ENCODE data around the gene KCNJ4. TPM values are rescaled to one million over a fixed set of nuclear protein-coding genes. Genes with fewer than 3 reads are reported as not detected.

Gene KCNJ4
- total RNA-seq, 4 donors from 2014 or later = not detected

DNA sequence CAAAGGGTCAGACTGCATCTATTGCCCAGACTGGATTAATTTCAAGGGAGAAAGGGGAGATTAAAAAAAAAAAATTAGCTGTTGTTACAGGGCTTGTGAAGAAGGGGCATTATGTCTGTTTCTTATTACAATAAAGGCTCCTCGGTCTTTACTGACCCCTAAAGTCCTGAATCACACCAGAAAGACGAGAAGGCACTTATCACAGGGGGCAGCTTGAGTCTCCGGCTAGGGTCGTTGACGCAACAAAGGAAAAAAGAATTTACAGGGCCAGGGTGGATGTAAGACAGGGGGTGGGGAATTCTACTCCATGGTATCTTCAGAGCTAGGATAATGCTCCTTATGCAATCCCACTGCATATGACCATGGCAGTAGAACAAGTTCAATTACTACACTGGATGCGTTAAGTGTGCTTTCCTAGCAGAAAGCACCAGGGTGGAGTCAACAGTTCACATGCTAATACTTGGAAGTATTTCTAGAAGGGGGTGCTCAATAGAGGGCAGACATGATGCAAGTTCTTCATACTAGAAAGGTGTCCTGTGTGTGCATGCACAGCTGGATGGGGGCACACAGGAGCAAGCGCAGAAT is 34.7 kb upstream of the KCNJ4 start:
- TF ChIP-seq, protein P1, sequence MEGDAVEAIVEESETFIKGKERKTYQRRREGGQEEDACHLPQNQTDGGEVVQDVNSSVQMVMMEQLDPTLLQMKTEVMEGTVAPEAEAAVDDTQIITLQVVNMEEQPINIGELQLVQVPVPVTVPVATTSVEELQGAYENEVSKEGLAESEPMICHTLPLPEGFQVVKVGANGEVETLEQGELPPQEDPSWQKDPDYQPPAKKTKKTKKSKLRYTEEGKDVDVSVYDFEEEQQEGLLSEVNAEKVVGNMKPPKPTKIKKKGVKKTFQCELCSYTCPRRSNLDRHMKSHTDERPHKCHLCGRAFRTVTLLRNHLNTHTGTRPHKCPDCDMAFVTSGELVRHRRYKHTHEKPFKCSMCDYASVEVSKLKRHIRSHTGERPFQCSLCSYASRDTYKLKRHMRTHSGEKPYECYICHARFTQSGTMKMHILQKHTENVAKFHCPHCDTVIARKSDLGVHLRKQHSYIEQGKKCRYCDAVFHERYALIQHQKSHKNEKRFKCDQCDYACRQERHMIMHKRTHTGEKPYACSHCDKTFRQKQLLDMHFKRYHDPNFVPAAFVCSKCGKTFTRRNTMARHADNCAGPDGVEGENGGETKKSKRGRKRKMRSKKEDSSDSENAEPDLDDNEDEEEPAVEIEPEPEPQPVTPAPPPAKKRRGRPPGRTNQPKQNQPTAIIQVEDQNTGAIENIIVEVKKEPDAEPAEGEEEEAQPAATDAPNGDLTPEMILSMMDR (IDR thresholded peaks at IDR 0.05) = no peak
- TF ChIP-seq POLR2A (IDR thresholded peaks at IDR 0.05) = no peak
- 82 to 85% methylated on average over 7 of the region's 7 CpGs for WGBS, 2 donors

DNA sequence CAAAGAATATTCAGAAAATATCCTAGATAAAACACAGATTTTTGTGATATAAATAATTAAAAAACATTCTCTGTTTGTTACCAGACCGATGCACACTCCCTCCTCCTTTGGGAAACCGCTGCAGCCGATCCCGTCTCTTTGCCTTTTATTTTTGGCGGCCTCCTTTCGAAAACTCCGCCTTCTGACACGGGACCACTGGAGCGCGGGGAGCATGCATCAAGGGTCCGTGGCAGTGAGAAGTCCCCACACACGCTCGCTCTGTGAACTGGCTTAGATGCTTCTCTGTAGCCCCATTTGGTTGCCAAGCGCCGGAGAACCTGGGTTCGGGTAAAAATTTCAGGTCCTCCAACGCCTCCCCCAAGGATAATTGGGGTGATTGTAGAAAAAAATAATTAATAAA is 34.1 kb upstream of the KCNJ4 start:
- DNase-seq = no peak
- no peak for TF ChIP-seq POLR2A (IDR thresholded peaks at IDR 0.05)
- TF ChIP-seq, protein P1 (IDR thresholded peaks at IDR 0.05) = no peak
- peaks cover 97 to 98% of the 10 kb centered on the region in 2 donors for H3K36me3 ChIP-seq
- WGBS, 2 donors = 93 to 94% methylated on average over 17 of the region's 17 CpGs
- no peak overlapping the region for H3K27ac ChIP-seq
- H3K9me3 ChIP-seq = no peaks in the 10 kb centered on the region
- no peak overlapping the region for H3K4me3 ChIP-seq (replicated peaks in 1 of 3)
- intact Hi-C loops (cut with DNase I) = no loop called here
- no peaks in the 10 kb centered on the region for H3K27me3 ChIP-seq
- no peaks in the 10 kb centered on the region for H3K4me1 ChIP-seq

More for the DNA sequence above, 34.7 kb upstream of the KCNJ4 start:
- intact Hi-C loops (cut with DNase I) = no loop called here
- H3K27me3 ChIP-seq = no peaks in the 10 kb centered on the region
- DNase-seq = no peak
- H3K36me3 ChIP-seq = peaks cover 97 to 98% of the 10 kb centered on the region in 2 donors
- no peaks in the 10 kb centered on the region for H3K4me1 ChIP-seq
- no peak overlapping the region for H3K27ac ChIP-seq
- no peak overlapping the region for H3K4me3 ChIP-seq (replicated peaks in 1 of 3)
- H3K9me3 ChIP-seq = no peaks in the 10 kb centered on the region

DNA sequence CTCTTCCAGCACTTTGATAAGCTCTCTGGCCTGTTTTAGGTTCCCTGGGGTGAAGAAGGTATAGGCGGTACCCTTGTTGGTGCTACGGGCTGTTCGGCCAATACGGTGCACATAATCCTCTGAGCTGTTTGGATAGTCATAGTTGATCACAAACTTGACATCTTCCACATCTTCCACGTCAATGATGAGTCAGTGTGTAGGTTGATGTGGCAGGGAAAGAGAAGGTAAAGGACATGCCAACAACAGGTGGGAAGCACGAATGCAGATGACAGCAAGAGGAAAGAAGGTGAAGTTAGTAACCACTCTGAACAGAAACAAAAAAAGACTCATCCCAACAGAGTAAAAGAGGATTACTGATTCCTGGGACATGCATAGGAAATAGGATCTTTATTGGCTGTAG is 32.9 kb upstream of the KCNJ4 start:
- DNase-seq = no peak
- TF ChIP-seq, protein P1 (IDR thresholded peaks at IDR 0.05) = no peak
- no peak for TF ChIP-seq POLR2A (IDR thresholded peaks at IDR 0.05)
- WGBS, 2 donors = 91 to 92% methylated on average over 6 of the region's 6 CpGs
- H3K4me1 ChIP-seq = no peaks in the 10 kb centered on the region
- no peaks in the 10 kb centered on the region for H3K9me3 ChIP-seq
- H3K36me3 ChIP-seq = peaks cover 97 to 98% of the 10 kb centered on the region in 2 donors
- H3K27ac ChIP-seq = no peak overlapping the region
- H3K4me3 ChIP-seq (replicated peaks in 1 of 3) = no peak overlapping the region
- no peaks in the 10 kb centered on the region for H3K27me3 ChIP-seq
- intact Hi-C loops (cut with DNase I) = no loop called here

DNA sequence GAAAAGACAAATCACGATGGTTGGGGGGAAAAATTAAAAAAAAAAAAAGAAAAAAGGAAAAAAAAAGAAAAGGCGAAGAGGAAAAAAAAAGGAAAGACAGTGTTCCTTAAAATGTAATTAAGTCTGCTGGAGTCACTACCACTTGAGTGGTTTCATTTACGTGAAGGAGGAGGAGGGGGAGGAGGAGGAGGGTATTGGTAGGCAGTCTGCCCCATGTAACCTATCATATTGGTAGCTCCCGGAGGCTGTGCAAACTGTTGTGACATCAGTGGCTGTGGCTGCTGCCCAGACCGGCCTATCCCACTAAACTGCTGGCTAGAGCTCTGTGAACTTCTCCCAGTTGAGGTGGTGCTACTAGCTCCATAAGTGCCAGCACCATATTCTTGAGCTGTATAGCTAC is 30.8 kb upstream of the KCNJ4 start:
- Histone ChIP-seq H3K4me3 (replicated peaks in 1 of 3) (no peak overlapping the region), H3K36me3 (peaks cover 94 to 96% of the 10 kb centered on the region in 2 donors), H3K27me3 (no peaks in the 10 kb centered on the region), H3K9me3 (no peaks in the 10 kb centered on the region), H3K27ac (no peak overlapping the region), H3K4me1 (no peaks in the 10 kb centered on the region)
- 82 to 86% methylated on average over 5 of the region's 5 CpGs for WGBS, 2 donors
- intact Hi-C loops (cut with DNase I) = no loop called here
- no peak for TF ChIP-seq POLR2A (IDR thresholded peaks at IDR 0.05)
- TF ChIP-seq, protein P1 (IDR thresholded peaks at IDR 0.05) = no peak
- no peak for DNase-seq

DNA sequence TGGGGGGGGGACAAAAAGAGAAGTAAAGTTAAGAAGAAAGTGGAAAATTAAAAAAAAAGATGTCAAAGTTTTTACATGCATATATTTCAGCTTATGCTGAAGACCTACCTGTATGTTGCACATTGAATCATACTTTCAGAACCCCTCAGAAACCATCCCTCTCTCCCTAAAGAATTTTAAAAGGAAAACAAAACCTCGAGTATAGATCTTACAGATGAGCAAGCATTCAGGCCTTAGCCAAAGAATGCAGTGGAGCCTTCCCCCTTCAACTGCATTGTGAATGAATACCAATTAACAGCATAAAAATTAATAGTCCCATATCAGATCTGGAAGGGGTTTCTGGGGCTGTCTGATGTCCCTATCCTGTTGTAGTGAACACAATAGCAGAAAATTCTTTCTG is 29.2 kb upstream of the KCNJ4 start:
- H3K9me3 ChIP-seq = no peaks in the 10 kb centered on the region
- H3K36me3 ChIP-seq = peaks cover 79 to 81% of the 10 kb centered on the region in 2 donors
- H3K27me3 ChIP-seq = no peaks in the 10 kb centered on the region
- intact Hi-C loops (cut with DNase I) = no loop called here
- H3K4me1 ChIP-seq = peaks cover 4 to 7% of the 10 kb centered on the region in 2 donors
- no peak for TF ChIP-seq POLR2A (IDR thresholded peaks at IDR 0.05)
- TF ChIP-seq, protein P1 (IDR thresholded peaks at IDR 0.05) = no peak
- 46 to 60% methylated on average over 1 of the region's 1 CpG for WGBS, 2 donors
- no peak overlapping the region for H3K4me3 ChIP-seq (replicated peaks in 1 of 3)
- no peak overlapping the region for H3K27ac ChIP-seq
- DNase-seq = no peak

Measured in thyroid gland (tissue), 4 donors.